ENCODE measurements around the gene CLK3.
"Not testable (repeated sequence)": the region's sequence is repeated elsewhere in the genome, so short reads cannot be mapped to it uniquely, and the experiment has no call there.

CLK3 gene

GRCh38 chr15:74628199-74628598 is 12.6 kb downstream of the CLK3 start:
- Histone ChIP-seq H3K27me3 (ENCODE audit: insufficient read depth, low read depth, severe bottlenecking) (no peaks in the 10 kb centered on the region), H3K4me3 (ENCODE audit: low read depth, low read length) (no peak overlapping the region), H3K27ac (no peak overlapping the region), H3K9me3 (ENCODE audit: severe bottlenecking) (no peaks in the 10 kb centered on the region), H3K36me3 (peaks cover 95% of the 10 kb centered on the region)
- no peak for TF ChIP-seq CTCF (IDR thresholded peaks at IDR 0.05; ENCODE audit: low read depth, low read length)
- DNase-seq: no peak

DNA sequence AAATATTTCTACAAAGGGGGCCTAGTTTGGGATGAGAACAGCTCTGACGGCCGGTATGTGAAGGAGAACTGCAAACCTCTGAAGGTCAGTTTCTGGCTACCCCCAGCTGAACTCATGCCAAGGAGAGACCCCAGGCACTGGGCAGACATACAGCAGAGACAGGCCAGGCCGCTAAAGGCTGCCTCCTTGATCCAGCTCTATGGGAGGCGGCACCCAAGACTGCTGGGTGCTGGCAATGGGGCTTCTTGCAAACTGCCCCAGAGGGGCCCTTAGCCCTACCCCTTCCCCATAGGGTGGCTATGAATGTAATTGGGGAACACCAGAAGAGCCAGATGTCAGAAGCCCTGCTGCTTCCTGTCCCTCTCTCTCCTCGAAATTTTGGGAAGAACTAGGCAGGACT is 13.3 kb downstream of the CLK3 start:
- H3K36me3 ChIP-seq: peaks cover 95% of the 10 kb centered on the region
- no peak for DNase-seq
- H3K4me3 ChIP-seq (ENCODE audit: low read depth, low read length): no peak overlapping the region
- H3K27ac ChIP-seq: no peak overlapping the region
- no peak for TF ChIP-seq CTCF (IDR thresholded peaks at IDR 0.05; ENCODE audit: low read depth, low read length)
- no peaks in the 10 kb centered on the region for H3K27me3 ChIP-seq (ENCODE audit: insufficient read depth, low read depth, severe bottlenecking)
- no peaks in the 10 kb centered on the region for H3K9me3 ChIP-seq (ENCODE audit: severe bottlenecking)

- H3K27ac ChIP-seq; DNase-seq; H3K4me3 ChIP-seq (ENCODE audit: low read depth, low read length); H3K27me3 ChIP-seq (ENCODE audit: insufficient read depth, low read depth, severe bottlenecking); H3K9me3 ChIP-seq (ENCODE audit: severe bottlenecking): not testable (repeated sequence)
- H3K36me3 ChIP-seq: peaks cover 95% of the 10 kb centered on the region
These were observed 14.1 kb downstream of the CLK3 start for GRCh38 chr15:74629696-74630095.

DNA sequence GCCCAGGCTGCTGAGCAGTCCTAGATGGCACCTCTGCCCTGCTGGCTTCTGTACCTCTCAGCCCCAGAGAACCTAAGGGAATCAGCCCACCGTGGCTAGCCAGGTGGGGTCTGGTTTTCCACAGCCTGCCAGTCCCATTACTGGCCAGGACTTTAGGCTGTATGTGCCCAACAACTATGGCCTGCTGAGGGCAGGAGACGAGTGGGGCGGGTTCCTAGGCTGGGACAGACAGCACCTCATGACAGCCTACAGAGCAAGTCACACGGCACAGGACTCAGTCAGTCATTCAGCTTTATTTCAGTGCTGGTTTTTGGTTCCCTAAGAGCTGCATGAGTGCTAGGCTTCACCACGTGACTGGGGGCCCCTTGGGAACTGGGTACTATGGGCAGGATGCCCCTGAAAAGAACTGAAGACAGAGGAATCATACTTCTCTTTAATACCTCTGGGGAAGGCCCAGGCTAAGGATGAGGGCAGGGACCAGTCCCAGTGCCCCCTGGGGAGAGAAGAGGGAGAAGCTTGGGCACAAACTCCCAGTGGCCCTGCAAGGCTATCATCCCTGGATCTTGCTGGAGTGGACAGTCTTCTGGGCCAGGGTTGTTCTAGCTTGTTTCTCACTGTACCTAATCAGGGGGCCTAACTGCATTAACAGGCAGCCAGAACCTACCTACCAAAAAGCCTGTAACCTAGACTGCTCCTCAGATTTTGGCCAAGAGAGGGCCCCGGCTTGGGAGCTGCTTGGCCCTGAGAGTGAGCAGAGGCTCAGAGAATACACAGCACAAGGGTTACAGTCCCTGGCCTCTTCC is 14.8 kb downstream of the CLK3 start:
- no peak for DNase-seq
- H3K36me3 ChIP-seq: peaks cover 95% of the 10 kb centered on the region

DNA sequence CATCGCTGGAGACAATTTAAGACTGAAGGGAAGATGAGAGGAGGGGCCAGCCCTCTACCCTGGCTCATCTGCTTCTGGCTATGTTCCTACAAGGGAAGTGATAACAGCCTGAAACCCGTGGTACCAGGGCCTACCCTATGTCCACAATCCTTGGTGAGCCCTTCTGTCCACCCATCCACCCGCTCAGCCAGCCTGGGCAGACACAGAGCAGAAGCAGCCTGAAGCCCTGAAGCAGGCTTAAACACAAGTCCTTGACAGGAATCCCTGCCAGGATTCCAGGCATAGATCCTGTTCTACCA is 15.4 kb downstream of the CLK3 start:
- Histone ChIP-seq H3K27me3 (ENCODE audit: insufficient read depth, low read depth, severe bottlenecking) (no peaks in the 10 kb centered on the region), H3K36me3 (peaks cover 93% of the 10 kb centered on the region), H3K4me3 (ENCODE audit: low read depth, low read length) (no peak overlapping the region), H3K27ac (peak overlapping the region; percentile 46), H3K9me3 (ENCODE audit: severe bottlenecking) (no peaks in the 10 kb centered on the region)
- DNase-seq: no peak
- no peak for TF ChIP-seq CTCF (IDR thresholded peaks at IDR 0.05; ENCODE audit: low read depth, low read length)

More for the DNA sequence above, 14.8 kb downstream of the CLK3 start:
- H3K27ac ChIP-seq: no peak overlapping the region; the same call in 1 of the 2 replicates
- TF ChIP-seq CTCF (IDR thresholded peaks at IDR 0.05; ENCODE audit: low read depth, low read length): no peak
- H3K27me3 ChIP-seq (ENCODE audit: insufficient read depth, low read depth, severe bottlenecking): no peaks in the 10 kb centered on the region
- no peak overlapping the region for H3K4me3 ChIP-seq (ENCODE audit: low read depth, low read length)
- no peaks in the 10 kb centered on the region for H3K9me3 ChIP-seq (ENCODE audit: severe bottlenecking)

DNA sequence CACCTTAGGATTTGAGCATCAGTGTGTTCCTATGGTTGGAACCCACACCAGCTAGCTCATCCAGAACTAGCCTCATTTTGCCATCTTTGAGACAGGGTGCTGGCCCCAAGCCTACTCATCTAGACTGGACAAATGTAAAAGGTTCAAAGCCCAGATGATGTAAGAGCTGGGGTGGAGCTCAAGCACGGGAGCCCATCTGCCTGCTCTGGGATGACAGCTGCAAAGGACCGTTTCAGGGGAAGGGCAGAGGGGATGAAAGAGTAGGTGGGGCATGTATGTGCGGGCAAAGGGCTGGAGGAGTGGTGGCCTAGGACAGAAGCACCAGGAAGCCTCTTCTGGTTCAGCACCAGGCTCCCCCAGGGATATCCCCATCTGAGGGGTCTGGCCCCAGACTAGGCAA is 15.8 kb downstream of the CLK3 start:
- Histone ChIP-seq H3K27ac (peak overlapping the region; percentile 46), H3K9me3 (ENCODE audit: severe bottlenecking) (no peaks in the 10 kb centered on the region), H3K36me3 (peaks cover 90% of the 10 kb centered on the region), H3K4me3 (ENCODE audit: low read depth, low read length) (no peak overlapping the region), H3K27me3 (ENCODE audit: insufficient read depth, low read depth, severe bottlenecking) (no peaks in the 10 kb centered on the region)
- no peak for TF ChIP-seq CTCF (IDR thresholded peaks at IDR 0.05; ENCODE audit: low read depth, low read length)
- DNase-seq: no peak

All from WERI-Rb-1 (cell line).